CD4-positive, alpha-beta T cell treated with Interleukin-2 at 100 ng/mL for 4 hours (primary cell): ENCODE data around the gene DPP7.
A peak's percentile ranks its signal among the peaks of the same experiment; 100 is the strongest.

Experiments
- DNase-seq: peaks from one replicate; pipeline ENCODE4 v3.0.0-alpha.2; 2020; ENCODE audit warnings: low spot score

DPP7 gene

GRCh38 chr9:137110911-137111787 lies 3.4 kb downstream of the DPP7 start:
- DNase-seq = no peak

- DNase-seq = no peak
These were observed 4.2 kb downstream of the DPP7 start for GRCh38 chr9:137110147-137110910.

- DNase-seq = no peak
These were observed 5.0 kb downstream of the DPP7 start for GRCh38 chr9:137109250-137110146.

- DNase-seq = no peak
These were observed 5.8 kb downstream of the DPP7 start for GRCh38 chr9:137108608-137109249.

GRCh38 chr9:137107982-137108381 lies 6.6 kb downstream of the DPP7 start:
- no peak for DNase-seq

- DNase-seq = no peak
These were observed 7.1 kb downstream of the DPP7 start for GRCh38 chr9:137107312-137107921.

- no peak for DNase-seq
These were observed 7.8 kb downstream of the DPP7 start for GRCh38 chr9:137106662-137107250.

GRCh38 chr9:137105814-137106661 lies 8.5 kb downstream of the DPP7 start:
- no peak for DNase-seq

- no peak for DNase-seq
These were observed 11.1 kb downstream of the DPP7 start for GRCh38 chr9:137103206-137103999.

- no peak for DNase-seq
These were observed 15.3 kb downstream of the DPP7 start for GRCh38 chr9:137099231-137099630.

- no peak for DNase-seq
These were observed 16.6 kb downstream of the DPP7 start for GRCh38 chr9:137097761-137098462.

- DNase-seq = no peak
These were observed 17.6 kb downstream of the DPP7 start for GRCh38 chr9:137096785-137097546.

- peak; percentile 87 for DNase-seq
These were observed 18.6 kb downstream of the DPP7 start for GRCh38 chr9:137095664-137096517.

GRCh38 chr9:137089232-137089947 lies 25.1 kb downstream of the DPP7 start:
- DNase-seq = no peak

- no peak for DNase-seq
These were observed 26.4 kb downstream of the DPP7 start for GRCh38 chr9:137088121-137088520.

GRCh38 chr9:137087409-137087925 lies 27.1 kb downstream of the DPP7 start:
- no peak for DNase-seq
